LNCaP clone FGC (cell line): ENCODE results near the gene GOLGA5.
"Not testable (repeated sequence)": the region's sequence is repeated elsewhere in the genome, so short reads cannot be mapped to it uniquely, and the experiment has no call there.

Experiments
- DNase-seq: peaks from one replicate; pipeline ENCODE4 v3.0.0-alpha.2; 2011; ENCODE audit warnings: low read depth
- H3K4me3 ChIP-seq: 2 replicates; pipeline ENCODE4 v1.5.1; 2011; ENCODE audit warnings: mild to moderate bottlenecking, low read depth, low read length, control low read depth
- CTCF ChIP-seq: IDR thresholded peaks from 2 replicates; pipeline ENCODE4 v1.5.1; 2012; ENCODE audit warnings: mild to moderate bottlenecking; ENCODE audit not compliant: control insufficient read depth, insufficient read depth; ENCODE audit errors: extremely low read depth

Gene GOLGA5

GRCh38 chr14:92819011-92819597 lies 25.0 kb downstream of the GOLGA5 start:
- no peak overlapping the region for H3K4me3 ChIP-seq
- DNase-seq: no peak
- TF ChIP-seq CTCF: no peak

GRCh38 chr14:92819680-92820535 lies 25.8 kb downstream of the GOLGA5 start:
- H3K4me3 ChIP-seq, DNase-seq: not testable (repeated sequence)

GRCh38 chr14:92820536-92820840 lies 26.4 kb downstream of the GOLGA5 start:
- not testable (repeated sequence) for H3K4me3 ChIP-seq, DNase-seq

GRCh38 chr14:92830902-92831301 lies 36.8 kb downstream of the GOLGA5 start:
- no peak for DNase-seq
- no peak overlapping the region for H3K4me3 ChIP-seq
- no peak for TF ChIP-seq CTCF

- no peak for DNase-seq
- H3K4me3 ChIP-seq: no peak overlapping the region
- TF ChIP-seq CTCF: no peak
Observed at GRCh38 chr14:92832137-92832700, 38.1 kb downstream of the GOLGA5 start.

GRCh38 chr14:92841930-92842329 lies 47.8 kb downstream of the GOLGA5 start:
- H3K4me3 ChIP-seq: no peak overlapping the region
- DNase-seq: no peak
- no peak for TF ChIP-seq CTCF

- no peak overlapping the region for H3K4me3 ChIP-seq
- no peak for TF ChIP-seq CTCF
- no peak for DNase-seq
Observed at GRCh38 chr14:92844204-92844603, 50.1 kb downstream of the GOLGA5 start.
